Common myeloid progenitor, CD34-positive (primary cell): ENCODE measurements around the gene RAD21L1.

Source experiments
- CTCF ChIA-PET: fragments of 350-600 bp; sonication (Branson Sonifier 250); formaldehyde crosslinking; loops from one replicate; lab custom pipeline; 2021; ENCODE audit warnings: antibody characterized with exemption; lab: Charles Lee
- POLR2A ChIA-PET: fragments of 350-600 bp; sonication (Branson Sonifier 250); formaldehyde crosslinking; loops from one replicate; lab custom pipeline; 2021; ENCODE audit warnings: antibody characterized with exemption; lab: Charles Lee
- DNase-seq, 3 donors: peaks; one replicate each; pipeline versions ENCODE4 v3.0.0 to v3.0.0-alpha.2; 2013
- H3K27ac ChIP-seq, 2 experiments: 1 replicate in 1 of 2; 2 replicates in 1 of 2; pipeline ENCODE4 v1.7.0; 2013; ENCODE audit warnings: inconsistent platforms in 2 of 2, low read length in 2 of 2, mild to moderate bottlenecking in 2 of 2, low read depth in 1 of 2, moderate library complexity in 1 of 2; ENCODE audit not compliant: severe bottlenecking in 2 of 2, insufficient read depth in 1 of 2, poor library complexity in 1 of 2
- H3K27me3 ChIP-seq, 5 experiments: replicated peaks in 2 of 5; 1 replicate in 3 of 5; 2 replicates in 2 of 5; pipeline versions ENCODE4 v1.6.1 to v1.7.0; 2013; ENCODE audit warnings: low read length in 4 of 5, mild to moderate bottlenecking in 2 of 5, moderate library complexity in 2 of 5, inconsistent platforms in 1 of 5; ENCODE audit not compliant: insufficient read depth in 5 of 5, control insufficient read depth in 4 of 5
- H3K36me3 ChIP-seq, 4 experiments: 1 replicate in 2 of 4; 2 replicates in 2 of 4; pipeline versions ENCODE4 v1.6.1 to v1.7.0; 2013; ENCODE audit warnings: low read length in 3 of 4, control low read depth in 1 of 4, mild to moderate bottlenecking in 1 of 4; ENCODE audit not compliant: control insufficient read depth in 4 of 4, insufficient read depth in 4 of 4
- H3K4me1 ChIP-seq, 4 experiments: 1 replicate in 3 of 4; 2 replicates in 1 of 4; pipeline versions ENCODE4 v1.6.1 to v1.7.1; 2013; ENCODE audit warnings: low read length in 3 of 4, mild to moderate bottlenecking in 3 of 4, control low read depth in 1 of 4, inconsistent platforms in 1 of 4, moderate library complexity in 1 of 4; ENCODE audit not compliant: control insufficient read depth in 4 of 4, insufficient read depth in 4 of 4; ENCODE audit errors: control extremely low read depth in 1 of 4
- H3K4me3 ChIP-seq, 7 experiments: 1 replicate in 4 of 7; 2 replicates in 3 of 7; pipeline versions ENCODE4 v1.5.1 to v1.7.0; 2013; ENCODE audit warnings: mild to moderate bottlenecking in 7 of 7, low read length in 6 of 7, moderate library complexity in 6 of 7, inconsistent platforms in 2 of 7, low read depth in 2 of 7, control low read depth in 1 of 7; ENCODE audit not compliant: insufficient read depth in 4 of 7, control insufficient read depth in 1 of 7; ENCODE audit errors: extremely low read depth in 1 of 7
- H3K9me3 ChIP-seq, 5 experiments: 1 replicate in 4 of 5; 2 replicates in 1 of 5; pipeline versions ENCODE4 v1.6.1 to v1.7.1; 2013; ENCODE audit warnings: low read length in 4 of 5, mild to moderate bottlenecking in 2 of 5, inconsistent platforms in 1 of 5, low read depth in 1 of 5, moderate library complexity in 1 of 5; ENCODE audit not compliant: control insufficient read depth in 4 of 5, insufficient read depth in 2 of 5; ENCODE audit errors: control extremely low read depth in 1 of 5
- WGBS: methylation state at CpG from one replicate; pipeline ENCODE4 v1.1.5; 2013; ENCODE audit not compliant: insufficient coverage; 5-methylcytosine and 5-hydroxymethylcytosine counted together

RAD21L1 gene

GRCh38 chr20:1183153-1183552 is 42.7 kb upstream of the RAD21L1 start:
- 88% methylated on average over 1 of the region's 6 CpGs for WGBS
- POLR2A ChIA-PET = no interaction called here

GRCh38 chr20:1184260-1184637 is 41.6 kb upstream of the RAD21L1 start:
- WGBS = 63% methylated on average over 3 of the region's 13 CpGs
- Histone ChIP-seq H3K4me1 (peaks cover 2 to 10% (median 6%) of the 10 kb centered on the region in 4 experiments), H3K9me3 (no peaks in the 10 kb centered on the region), H3K4me3 (peak overlapping the region in 1 of 7 experiments; percentile 25), H3K27ac (no peak overlapping the region), H3K36me3 (no peaks in the 10 kb centered on the region), H3K27me3 (peaks cover 0 to 48% (median 19%) of the 10 kb centered on the region in 5 experiments)
- ChIA-PET POLR2A (no interaction called here), CTCF (interaction anchor here (0.9 to 1.3 kb wide), 3 partner anchors 15 to 76 kb away, joined by 3 to 4 read pairs (median 3); no protein-coding TSS in a partner anchor)
- DNase-seq = no peak

More at GRCh38 chr20:1183153-1183552, 42.7 kb upstream of the RAD21L1 start:
- Histone ChIP-seq H3K4me1 (peaks cover 2 to 10% (median 6%) of the 10 kb centered on the region in 4 experiments), H3K4me3 (no peak overlapping the region), H3K27ac (no peak overlapping the region), H3K9me3 (no peaks in the 10 kb centered on the region), H3K36me3 (no peaks in the 10 kb centered on the region), H3K27me3 (peaks cover 0 to 46% (median 17%) of the 10 kb centered on the region in 5 experiments)
- CTCF ChIA-PET = interaction anchor here (1.0 to 1.3 kb wide), 2 partner anchors 9 to 75 kb away, joined by 3 to 4 read pairs; no protein-coding TSS in a partner anchor
- no peak for DNase-seq

GRCh38 chr20:1184638-1185315 is 41.1 kb upstream of the RAD21L1 start, which contains the start of gene TMEM74B:
Gene TMEM74B (minus strand): TSS chr20:1184981. CDS start chr20:1183801, 1,180 bp downstream.
- H3K27me3 ChIP-seq = peaks cover 0 to 51% (median 19%) of the 10 kb centered on the region in 5 experiments
- H3K27ac ChIP-seq = no peak within 1 kb of the TSS
- H3K9me3 ChIP-seq = no peaks in the 10 kb centered on the region
- ChIA-PET CTCF (interaction anchor here (0.9 to 1.6 kb wide), 4 partner anchors 15 to 78 kb away, joined by 3 read pairs; no protein-coding TSS in a partner anchor), POLR2A (no interaction called here)
- peaks cover 2 to 10% (median 6%) of the 10 kb centered on the region in 4 experiments for H3K4me1 ChIP-seq
- WGBS = 3% methylated on average over 68 of the region's 76 CpGs
- no peaks in the 10 kb centered on the region for H3K36me3 ChIP-seq
- peak within 1 kb of the TSS in 5 of 7 experiments; percentile 25 to 63 (median 39) for H3K4me3 ChIP-seq
- peak in 2 of 3 donors; percentile 29 to 49 for DNase-seq

GRCh38 chr20:1185316-1185741 is 40.5 kb upstream of the RAD21L1 start:
- peaks cover 2 to 10% (median 6%) of the 10 kb centered on the region in 4 experiments for H3K4me1 ChIP-seq
- H3K9me3 ChIP-seq = no peaks in the 10 kb centered on the region
- DNase-seq = peak in 1 of 3 donors; percentile 16
- no peaks in the 10 kb centered on the region for H3K36me3 ChIP-seq
- 0% methylated on average over 6 of the region's 54 CpGs for WGBS
- CTCF ChIA-PET = interaction anchor here (0.9 to 1.6 kb wide), 3 partner anchors 74 to 78 kb away, joined by 3 read pairs; no protein-coding TSS in a partner anchor
- peak overlapping the region in 5 of 7 experiments; percentile 25 to 63 (median 39) for H3K4me3 ChIP-seq
- H3K27ac ChIP-seq = no peak overlapping the region
- H3K27me3 ChIP-seq = peaks cover 0 to 53% (median 19%) of the 10 kb centered on the region in 5 experiments
- POLR2A ChIA-PET = no interaction called here

GRCh38 chr20:1185790-1186334 is 40.0 kb upstream of the RAD21L1 start:
- POLR2A ChIA-PET = no interaction called here
- no peaks in the 10 kb centered on the region for H3K9me3 ChIP-seq
- H3K36me3 ChIP-seq = no peaks in the 10 kb centered on the region
- H3K4me1 ChIP-seq = peaks cover 2 to 10% (median 6%) of the 10 kb centered on the region in 4 experiments
- peak overlapping the region in 1 of 7 experiments; percentile 63 for H3K4me3 ChIP-seq
- no peak overlapping the region for H3K27ac ChIP-seq
- 13% methylated on average over 15 of the region's 20 CpGs for WGBS
- peaks cover 0 to 57% (median 23%) of the 10 kb centered on the region in 5 experiments for H3K27me3 ChIP-seq
- CTCF ChIA-PET = interaction anchor here (0.9 to 1.6 kb wide), 5 partner anchors 10 to 228 kb away, joined by 3 to 5 read pairs (median 3); no protein-coding TSS in a partner anchor
- DNase-seq = peak; percentile 64 to 82 (median 81)

GRCh38 chr20:1186367-1186991 is 39.4 kb upstream of the RAD21L1 start:
- POLR2A ChIA-PET = no interaction called here
- WGBS = 92% methylated on average over 12 of the region's 13 CpGs
- Histone ChIP-seq H3K27ac (no peak overlapping the region), H3K27me3 (peaks cover 0 to 59% (median 23%) of the 10 kb centered on the region in 5 experiments), H3K4me1 (peaks cover 2 to 10% (median 6%) of the 10 kb centered on the region in 4 experiments), H3K4me3 (no peak overlapping the region), H3K36me3 (no peaks in the 10 kb centered on the region), H3K9me3 (no peaks in the 10 kb centered on the region)
- CTCF ChIA-PET = interaction anchor here (0.7 to 1.6 kb wide), 8 partner anchors 11 to 314 kb away, joined by 3 to 5 read pairs (median 3); no protein-coding TSS in a partner anchor
- no peak for DNase-seq
